ENCODE data around the gene APBA1. TPM values are rescaled to one million over a fixed set of nuclear protein-coding genes. Genes with fewer than 3 reads are reported as not detected.
A peak's percentile ranks its signal among the peaks of the same experiment; 100 is the strongest.

APBA1 gene
- total and polyA plus RNA-seq, 2 donors (not counting 3 experiments of a cell fraction or from before 2014, with no cell fraction given) = 6.1 to 11.3 TPM

DNA sequence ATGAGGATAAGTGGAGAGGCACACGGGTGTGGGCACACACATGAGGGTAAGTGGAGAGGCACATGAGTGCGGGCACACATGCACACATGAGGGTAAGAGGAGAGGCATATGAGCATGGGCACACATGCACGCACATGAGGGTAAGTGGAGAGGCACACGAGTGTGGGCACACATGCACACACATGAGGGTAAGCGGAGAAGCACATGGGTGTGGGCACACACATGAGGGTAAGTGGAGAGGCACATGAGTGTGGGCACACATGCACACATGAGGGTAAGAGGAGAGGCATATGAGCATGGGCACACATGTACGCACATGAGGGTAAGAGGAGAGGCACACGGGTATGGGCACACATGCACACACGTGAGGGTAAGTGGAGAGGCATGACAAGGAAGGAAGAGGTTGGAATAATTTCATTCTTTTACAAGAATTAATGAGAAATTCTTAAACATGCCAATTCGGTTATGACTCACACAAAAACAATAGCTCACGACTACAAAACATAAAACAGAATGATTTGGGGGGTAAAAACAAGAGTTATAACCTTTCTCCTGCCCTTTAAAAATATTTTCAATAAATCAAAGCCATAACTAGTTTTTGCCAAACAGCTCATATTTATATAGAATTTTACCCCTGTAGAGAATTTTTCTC lies 67.5 kb downstream of the APBA1 start:
- intact Hi-C loops (cut with micrococcal nuclease) (loop anchor here (1.0 kb wide), 1 partner anchor 68 kb away; the partner anchor contains the start of gene APBA1), dilution Hi-C loops (cut with MboI; ENCODE audit: extremely low pct_ligation_motif_present, low sequenced_read_pairs) (no loop called here)
- no peaks in the 10 kb centered on the region for H3K36me3 ChIP-seq (ENCODE audit: control insufficient read depth in 2 of 2, extremely low read depth in 1 of 2, insufficient read depth in 2 of 2, low read length in 2 of 2)
- peak; percentile 49 for DNase-seq (ENCODE audit: low read depth, low spot score)
- H2AFZ ChIP-seq (ENCODE audit: low read depth, low read length) = no peak overlapping the region
- no TSS peak for BruUV-seq (replicated peaks)
- TF ChIP-seq JUN (IDR thresholded peaks at IDR 0.05; ENCODE audit: borderline replicate concordance, insufficient read depth, insufficient read length, low read depth) = peak; percentile 52
- TF ChIP-seq, protein P1, sequence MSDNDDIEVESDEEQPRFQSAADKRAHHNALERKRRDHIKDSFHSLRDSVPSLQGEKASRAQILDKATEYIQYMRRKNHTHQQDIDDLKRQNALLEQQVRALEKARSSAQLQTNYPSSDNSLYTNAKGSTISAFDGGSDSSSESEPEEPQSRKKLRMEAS (IDR thresholded peaks at IDR 0.05; ENCODE audit: insufficient read depth, insufficient read length) = no peak
- TF ChIP-seq FOS (IDR thresholded peaks at IDR 0.05; ENCODE audit: borderline replicate concordance, insufficient read depth, low read length) = peak; percentile 14
- H3K27ac ChIP-seq (ENCODE audit: insufficient read depth, low read depth, low read length) = no peak overlapping the region
- H4K20me1 ChIP-seq (replicated peaks; ENCODE audit: control insufficient read depth, extremely low read depth, insufficient read depth, low read length) = no peaks in the 10 kb centered on the region
- H3K9ac ChIP-seq (replicated peaks; ENCODE audit: extremely low read depth, insufficient read depth, low read length) = no peak overlapping the region
- peaks cover 30% of the 10 kb centered on the region for H3K4me1 ChIP-seq (ENCODE audit: control insufficient read depth, extremely low read depth, insufficient read depth, low read length)
- no peaks in the 10 kb centered on the region for H3K9me3 ChIP-seq (replicated peaks; ENCODE audit: control insufficient read depth, insufficient read depth, low read length)
- H3K79me2 ChIP-seq (ENCODE audit: control insufficient read depth, insufficient read depth, low read length) = no peaks in the 10 kb centered on the region
- no peak overlapping the region for H3K4me3 ChIP-seq (replicated peaks in 1 of 3; ENCODE audit: insufficient read depth in 1 of 3, low read depth in 1 of 3, low read length in 3 of 3)
- no peaks in the 10 kb centered on the region for H3K9me1 ChIP-seq (replicated peaks; ENCODE audit: control insufficient read depth, extremely low read depth, insufficient read depth, low read length)
- peak; percentile 4 for FAIRE-seq
- no peak overlapping the region for H3K4me2 ChIP-seq (ENCODE audit: insufficient read depth, low read length)
- CTCF ChIA-PET = interaction anchor here (0.7 to 1.6 kb wide), 11 partner anchors 10 to 327 kb away, joined by 3 to 9 read pairs (median 3); partner anchors contain the start of gene APBA1
- no peaks in the 10 kb centered on the region for H3K27me3 ChIP-seq (ENCODE audit: control insufficient read depth in 2 of 2, insufficient read depth in 2 of 2, low read length in 2 of 2)
- POLR2A ChIA-PET = interaction anchor here (0.7 kb wide), 1 partner anchor 43 kb away, joined by 3 read pairs; no protein-coding TSS in a partner anchor

- TF ChIP-seq MYC (IDR thresholded peaks at IDR 0.05; ENCODE audit: low read depth, low read length) (no peak), POLR2A (IDR thresholded peaks at IDR 0.05; ENCODE audit: low read depth, low read length) (no peak), JUN (IDR thresholded peaks at IDR 0.05; ENCODE audit: borderline replicate concordance, insufficient read depth, insufficient read length, low read depth) (no peak), GATA2 (IDR thresholded peaks at IDR 0.05; ENCODE audit: insufficient read depth, insufficient read length, low read depth, low read length) (no peak), EZH2 (IDR thresholded peaks at IDR 0.05; ENCODE audit: borderline replicate concordance, low read depth, low read length, severe bottlenecking) (no peak), CTCF (IDR thresholded peaks at IDR 0.05; ENCODE audit: extremely low read depth in 1 of 2, insufficient read depth in 1 of 2, low read depth in 1 of 2, low read length in 2 of 2) (no peak), POLR2AphosphoS5 (IDR thresholded peaks at IDR 0.05; ENCODE audit: insufficient read depth, low read depth, low read length) (no peak), FOS (IDR thresholded peaks at IDR 0.05; ENCODE audit: borderline replicate concordance, insufficient read depth, low read length) (no peak)
- TF ChIP-seq, protein P1 (IDR thresholded peaks at IDR 0.05; ENCODE audit: insufficient read depth, insufficient read length) = no peak
- ChIA-PET POLR2A (no interaction called here), CTCF (no interaction called here)
- Histone ChIP-seq H3K9me1 (replicated peaks; ENCODE audit: control insufficient read depth, extremely low read depth, insufficient read depth, low read length) (no peaks in the 10 kb centered on the region), H3K4me3 (replicated peaks in 1 of 3; ENCODE audit: insufficient read depth in 1 of 3, low read depth in 1 of 3, low read length in 3 of 3) (no peak overlapping the region), H3K27ac (ENCODE audit: insufficient read depth, low read depth, low read length) (no peak overlapping the region), H3K4me2 (ENCODE audit: insufficient read depth, low read length) (no peak overlapping the region), H3K79me2 (ENCODE audit: control insufficient read depth, insufficient read depth, low read length) (no peaks in the 10 kb centered on the region), H3K4me1 (ENCODE audit: control insufficient read depth, extremely low read depth, insufficient read depth, low read length) (peaks cover 30% of the 10 kb centered on the region), H3K36me3 (ENCODE audit: control insufficient read depth in 2 of 2, extremely low read depth in 1 of 2, insufficient read depth in 2 of 2, low read length in 2 of 2) (no peaks in the 10 kb centered on the region), H3K9me3 (replicated peaks; ENCODE audit: control insufficient read depth, insufficient read depth, low read length) (no peaks in the 10 kb centered on the region), H4K20me1 (replicated peaks; ENCODE audit: control insufficient read depth, extremely low read depth, insufficient read depth, low read length) (no peaks in the 10 kb centered on the region), H3K27me3 (ENCODE audit: control insufficient read depth in 2 of 2, insufficient read depth in 2 of 2, low read length in 2 of 2) (no peaks in the 10 kb centered on the region), H2AFZ (ENCODE audit: low read depth, low read length) (no peak overlapping the region), H3K9ac (replicated peaks; ENCODE audit: extremely low read depth, insufficient read depth, low read length) (no peak overlapping the region)
- DNase-seq (ENCODE audit: low read depth, low spot score) = no peak
- intact Hi-C loops (cut with micrococcal nuclease) (no loop called here), dilution Hi-C loops (cut with MboI; ENCODE audit: extremely low pct_ligation_motif_present, low sequenced_read_pairs) (no loop called here)
- no TSS peak for BruUV-seq (replicated peaks)
- no peak for FAIRE-seq
Observed at GRCh38 chr9:69603656-69604055, 68.5 kb downstream of the APBA1 start.
